Stimulated activated CD4-positive, alpha-beta T cell treated with anti-CD3 and anti-CD28 coated beads, Interleukin-12 subunit alpha, Interleukin-12 subunit beta, amount 100 ng/mL, for 48 hours (primary cell): ENCODE results near the gene CTDP1.

Experiments
- DNase-seq, 3 donors: peaks; one replicate each; pipeline ENCODE4 v3.0.0-alpha.2; 2020; ENCODE audit warnings: low read depth in 2 of 3, low spot score in 1 of 3

CTDP1 gene

GRCh38 chr18:79644006-79644665, 35.5 kb upstream of the CTDP1 start:
- DNase-seq: peak; percentile 65 to 69 (median 66)

GRCh38 chr18:79644666-79645057, 34.9 kb upstream of the CTDP1 start:
- no peak for DNase-seq

GRCh38 chr18:79645291-79645983, 34.2 kb upstream of the CTDP1 start:
- DNase-seq: no peak

GRCh38 chr18:79647307-79647706, 32.3 kb upstream of the CTDP1 start:
- DNase-seq: no peak

GRCh38 chr18:79650959-79651358, 28.6 kb upstream of the CTDP1 start:
- no peak for DNase-seq

GRCh38 chr18:79657342-79657996, 22.1 kb upstream of the CTDP1 start:
- no peak for DNase-seq

- no peak for DNase-seq
Observed at GRCh38 chr18:79658366-79658765, 21.2 kb upstream of the CTDP1 start.

- no peak for DNase-seq
Observed at GRCh38 chr18:79659733-79660132, 19.9 kb upstream of the CTDP1 start.

- no peak for DNase-seq
Observed at GRCh38 chr18:79662034-79662433, 17.6 kb upstream of the CTDP1 start.

- DNase-seq: no peak
Observed at GRCh38 chr18:79662439-79662838, 17.2 kb upstream of the CTDP1 start.

- DNase-seq: no peak
Observed at GRCh38 chr18:79664525-79665125, 15.0 kb upstream of the CTDP1 start.

GRCh38 chr18:79668203-79668602, 11.4 kb upstream of the CTDP1 start:
- DNase-seq: no peak

- no peak for DNase-seq
Observed at GRCh38 chr18:79672490-79673276, 6.9 kb upstream of the CTDP1 start.

- DNase-seq: no peak
Observed at GRCh38 chr18:79677221-79677620, 2.4 kb upstream of the CTDP1 start.

- DNase-seq: no peak
Observed at GRCh38 chr18:79677840-79678239, 1.8 kb upstream of the CTDP1 start.

GRCh38 chr18:79678665-79679551, 695 bp upstream of the CTDP1 start:
- peak; percentile 93 to 98 (median 95) for DNase-seq

- DNase-seq: peak in 1 of 3 donors; percentile 34
Observed at GRCh38 chr18:79680100-79680879, 687 bp downstream of the CTDP1 start.

GRCh38 chr18:79680891-79681339, 1.3 kb downstream of the CTDP1 start:
- no peak for DNase-seq
